NCI-H2081 treated with DMSO at 0.1 percent for 48 hours (cell line): ENCODE results near the gene SNX15.
"Not testable (repeated sequence)": the region's sequence is repeated elsewhere in the genome, so short reads cannot be mapped to it uniquely, and the experiment has no call there.

Source experiments
- DNase-seq: peaks from one replicate; lab custom pipeline; 2025; lab: John Stamatoyannopoulos, UW

Gene SNX15

GRCh38 chr11:65016705-65017104 is 10.5 kb upstream of the SNX15 start:
- no peak for DNase-seq

GRCh38 chr11:65017937-65018336 is 9.3 kb upstream of the SNX15 start:
- no peak for DNase-seq

GRCh38 chr11:65019824-65020223 is 7.4 kb upstream of the SNX15 start:
- no peak for DNase-seq

- no peak for DNase-seq
These were observed 6.2 kb upstream of the SNX15 start for GRCh38 chr11:65021003-65021402.

GRCh38 chr11:65021509-65021908 is 5.7 kb upstream of the SNX15 start:
- DNase-seq: no peak

GRCh38 chr11:65023502-65023901 is 3.7 kb upstream of the SNX15 start:
- DNase-seq: not testable (repeated sequence)

- no peak for DNase-seq
These were observed 429 bp upstream of the SNX15 start for GRCh38 chr11:65026810-65027209.

- no peak for DNase-seq
These were observed 5.0 kb downstream of the SNX15 start for GRCh38 chr11:65032216-65032615.

- DNase-seq: no peak
These were observed 7.2 kb downstream of the SNX15 start for GRCh38 chr11:65034423-65034822.

- no peak for DNase-seq
These were observed 8.3 kb downstream of the SNX15 start for GRCh38 chr11:65035579-65035978.

GRCh38 chr11:65036931-65037330 is 9.7 kb downstream of the SNX15 start:
- no peak for DNase-seq

- no peak for DNase-seq
These were observed 13.2 kb downstream of the SNX15 start for GRCh38 chr11:65040520-65040846.

GRCh38 chr11:65040847-65041622 is 13.8 kb downstream of the SNX15 start, which contains the start of gene SAC3D1:
SAC3D1 (plus strand) TSS chr11:65041210; CDS start chr11:65041293, 83 bp downstream.
- peak; percentile 85 for DNase-seq

- DNase-seq: no peak
These were observed 15.7 kb downstream of the SNX15 start for GRCh38 chr11:65042891-65043290.

- DNase-seq: no peak
These were observed 16.8 kb downstream of the SNX15 start for GRCh38 chr11:65043881-65044501.

GRCh38 chr11:65045061-65045460 is 17.8 kb downstream of the SNX15 start:
- no peak for DNase-seq

GRCh38 chr11:65045728-65046127 is 18.5 kb downstream of the SNX15 start:
- DNase-seq: no peak

GRCh38 chr11:65047581-65048422 is 20.6 kb downstream of the SNX15 start:
- no peak for DNase-seq

GRCh38 chr11:65051398-65051858 is 24.2 kb downstream of the SNX15 start:
- no peak for DNase-seq

GRCh38 chr11:65053827-65054508 is 26.7 kb downstream of the SNX15 start:
- no peak for DNase-seq

GRCh38 chr11:65055538-65055937 is 28.3 kb downstream of the SNX15 start:
- DNase-seq: no peak

- no peak for DNase-seq
These were observed 29.8 kb downstream of the SNX15 start for GRCh38 chr11:65056999-65057398.
